Islet precursor cell (in vitro differentiated cells): ENCODE data around the gene SCMH1.

Experiments used
- DNase-seq: peaks from one replicate; pipeline ENCODE4 v3.0.0-alpha.2; 2018

The SCMH1 gene

GRCh38 chr1:41021526-41022308 lies 220.4 kb downstream of the SCMH1 start, which contains the start of gene SLFNL1:
SLFNL1 (minus strand) TSS chr1:41021725; CDS start chr1:41020660, 1,065 bp downstream.
- DNase-seq = no peak

GRCh38 chr1:41020654-41021053 lies 221.5 kb downstream of the SCMH1 start:
- no peak for DNase-seq

GRCh38 chr1:41020109-41020576 lies 222.0 kb downstream of the SCMH1 start:
- DNase-seq = no peak

- DNase-seq = no peak
Measured at GRCh38 chr1:41019353-41019745, 222.8 kb downstream of the SCMH1 start.

- DNase-seq = no peak
Measured at GRCh38 chr1:41018018-41018410, 224.1 kb downstream of the SCMH1 start.

GRCh38 chr1:41017141-41018017 lies 224.7 kb downstream of the SCMH1 start:
- DNase-seq = no peak

- DNase-seq = no peak
Measured at GRCh38 chr1:41015897-41016470, 226.1 kb downstream of the SCMH1 start.

GRCh38 chr1:41015281-41015896 lies 226.7 kb downstream of the SCMH1 start:
- DNase-seq = no peak

- DNase-seq = no peak
Measured at GRCh38 chr1:41014871-41015270, 227.2 kb downstream of the SCMH1 start.

- DNase-seq = no peak
Measured at GRCh38 chr1:41013796-41014195, 228.3 kb downstream of the SCMH1 start.

- no peak for DNase-seq
Measured at GRCh38 chr1:41013024-41013423, 229.1 kb downstream of the SCMH1 start.

- DNase-seq = no peak
Measured at GRCh38 chr1:41010345-41010744, 231.8 kb downstream of the SCMH1 start.

- DNase-seq = no peak
Measured at GRCh38 chr1:41009466-41009865, 232.6 kb downstream of the SCMH1 start.

GRCh38 chr1:41006942-41007865 lies 234.9 kb downstream of the SCMH1 start:
- peak; percentile 37 for DNase-seq

GRCh38 chr1:41005876-41006275 lies 236.2 kb downstream of the SCMH1 start:
- no peak for DNase-seq

- peak; percentile 73 for DNase-seq
Measured at GRCh38 chr1:41003640-41004220, 238.4 kb downstream of the SCMH1 start.

GRCh38 chr1:41003127-41003639 lies 238.9 kb downstream of the SCMH1 start:
- no peak for DNase-seq

- DNase-seq = no peak
Measured at GRCh38 chr1:40998668-40999067, 243.4 kb downstream of the SCMH1 start.

GRCh38 chr1:40997096-40997495 lies 245.0 kb downstream of the SCMH1 start:
- DNase-seq = no peak

- no peak for DNase-seq
Measured at GRCh38 chr1:40989066-40989465, 253.0 kb downstream of the SCMH1 start.

GRCh38 chr1:40988280-40988679 lies 253.8 kb downstream of the SCMH1 start:
- no peak for DNase-seq
